ENCODE measurements around the gene CABLES1. TPM values are rescaled to one million over a fixed set of nuclear protein-coding genes. Genes with fewer than 3 reads are reported as not detected.

CABLES1 gene
- total and polyA plus RNA-seq, 2 donors from 2014 or later, result 7.6 to 40.5 TPM

GRCh38 chr18:23228102-23229061 lies 93.1 kb downstream of the CABLES1 start:
- Histone ChIP-seq H3K9ac (ENCODE audit: low read length in 3 of 3) (no peak overlapping the region), H3K9me3 (ENCODE audit: control insufficient read depth in 2 of 3, insufficient read depth in 1 of 3, low read length in 3 of 3) (no peaks in the 10 kb centered on the region), H3K27ac (ENCODE audit: low read depth in 2 of 2, low read length in 2 of 2) (peak overlapping the region; percentile 19 to 50), H3K4me1 (ENCODE audit: control insufficient read depth in 2 of 3, insufficient read depth in 2 of 3, low read depth in 1 of 3, low read length in 3 of 3) (peaks cover 0 to 40% (median 24%) of the 10 kb centered on the region in 3 donors), H3K4me3 (ENCODE audit: low read length in 3 of 3) (no peak overlapping the region), H3K27me3 (ENCODE audit: control insufficient read depth, insufficient read depth, low read length) (no peaks in the 10 kb centered on the region), H3K36me3 (ENCODE audit: control insufficient read depth in 2 of 3, insufficient read depth in 3 of 3, low read length in 3 of 3) (peaks cover 0 to 2% (median 0%) of the 10 kb centered on the region in 3 donors)
- FAIRE-seq (no peak), DNase-seq (peak in 2 of 5 donors; percentile 48 to 56)
- TF ChIP-seq CTCF (IDR thresholded peaks at IDR 0.05; ENCODE audit: borderline replicate concordance, extremely low read depth, insufficient read depth), result no peak
- intact Hi-C loops (cut with DNase I), result no loop called here

DNA sequence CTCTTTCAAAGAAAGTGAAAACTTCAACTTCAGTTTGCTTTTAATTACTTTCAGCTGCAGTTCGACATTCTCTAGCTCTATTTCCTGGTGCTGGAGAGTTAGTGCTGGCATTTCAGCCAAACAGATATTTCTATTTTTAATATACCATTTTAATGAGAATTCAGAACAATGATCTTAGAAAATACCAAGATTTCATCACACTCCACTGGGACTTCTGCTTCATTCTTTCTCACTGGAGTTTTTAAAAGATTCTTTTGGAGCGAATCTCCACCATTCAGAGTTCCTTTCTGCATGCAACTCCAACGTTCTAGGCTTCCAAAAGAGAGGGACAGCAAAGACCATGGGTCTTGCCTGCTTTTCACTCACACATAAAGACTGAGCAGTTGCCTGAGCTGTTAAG lies 94.2 kb downstream of the CABLES1 start:
- no peak overlapping the region for H3K9ac ChIP-seq (ENCODE audit: low read length in 3 of 3)
- peak overlapping the region in 1 of 2 donors; percentile 20 for H3K27ac ChIP-seq (ENCODE audit: low read depth in 2 of 2, low read length in 2 of 2)
- H3K4me3 ChIP-seq (ENCODE audit: low read length in 3 of 3), result no peak overlapping the region
- intact Hi-C loops (cut with DNase I), result no loop called here
- FAIRE-seq (no peak), DNase-seq (no peak)
- H3K9me3 ChIP-seq (ENCODE audit: control insufficient read depth in 2 of 3, insufficient read depth in 1 of 3, low read length in 3 of 3), result no peaks in the 10 kb centered on the region
- TF ChIP-seq CTCF (IDR thresholded peaks at IDR 0.05; ENCODE audit: borderline replicate concordance, extremely low read depth, insufficient read depth), result no peak
- no peaks in the 10 kb centered on the region for H3K27me3 ChIP-seq (ENCODE audit: control insufficient read depth, insufficient read depth, low read length)
- H3K36me3 ChIP-seq (ENCODE audit: control insufficient read depth in 2 of 3, insufficient read depth in 3 of 3, low read length in 3 of 3), result peaks cover 0 to 2% (median 0%) of the 10 kb centered on the region in 3 donors
- H3K4me1 ChIP-seq (ENCODE audit: control insufficient read depth in 2 of 3, insufficient read depth in 2 of 3, low read depth in 1 of 3, low read length in 3 of 3), result peaks cover 0 to 40% (median 24%) of the 10 kb centered on the region in 3 donors

DNA sequence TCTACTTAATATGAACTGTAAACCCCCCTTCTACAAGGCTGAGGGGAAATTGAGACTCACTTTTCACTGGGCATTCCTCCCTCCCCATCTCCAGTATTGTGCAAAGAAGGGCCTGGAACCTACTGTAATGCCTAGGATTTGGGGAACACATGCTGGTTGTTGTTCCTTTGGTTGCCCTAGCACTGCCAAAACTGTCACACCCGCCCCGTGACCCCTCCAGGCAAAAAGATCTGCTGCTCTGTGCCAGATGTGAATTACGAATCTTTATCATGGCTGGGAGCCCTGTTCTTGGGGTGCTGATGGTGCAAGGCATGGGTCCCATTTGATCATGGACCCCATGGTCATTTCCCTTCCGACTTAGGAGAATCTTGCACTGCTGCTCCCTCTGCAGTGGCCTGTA lies 95.4 kb downstream of the CABLES1 start:
- intact Hi-C loops (cut with DNase I), result loop anchor here (10.0 kb wide), 1 partner anchor 46 kb away; no protein-coding TSS in a partner anchor
- H3K27ac ChIP-seq (ENCODE audit: low read depth in 2 of 2, low read length in 2 of 2), result peak overlapping the region; percentile 56 to 74

More for the DNA sequence above, 95.4 kb downstream of the CABLES1 start:
- H3K9me3 ChIP-seq (ENCODE audit: control insufficient read depth in 2 of 3, insufficient read depth in 1 of 3, low read length in 3 of 3), result no peaks in the 10 kb centered on the region
- DNase-seq (no peak), FAIRE-seq (no peak)
- peaks cover 0 to 10% (median 2%) of the 10 kb centered on the region in 3 donors for H3K36me3 ChIP-seq (ENCODE audit: control insufficient read depth in 2 of 3, insufficient read depth in 3 of 3, low read length in 3 of 3)
- TF ChIP-seq CTCF (IDR thresholded peaks at IDR 0.05; ENCODE audit: borderline replicate concordance, extremely low read depth, insufficient read depth), result no peak
- no peaks in the 10 kb centered on the region for H3K27me3 ChIP-seq (ENCODE audit: control insufficient read depth, insufficient read depth, low read length)
- no peak overlapping the region for H3K4me3 ChIP-seq (ENCODE audit: low read length in 3 of 3)
- H3K9ac ChIP-seq (ENCODE audit: low read length in 3 of 3), result peak overlapping the region in 1 of 3 donors; percentile 27
- peaks cover 0 to 43% (median 23%) of the 10 kb centered on the region in 3 donors for H3K4me1 ChIP-seq (ENCODE audit: control insufficient read depth in 2 of 3, insufficient read depth in 2 of 3, low read depth in 1 of 3, low read length in 3 of 3)

Measured in kidney (tissue), 14 donors.